Measurements from ENCODE around the gene RYR2. TPM values are rescaled to one million over a fixed set of nuclear protein-coding genes. Genes with fewer than 3 reads are reported as not detected.

The RYR2 gene
- polyA plus RNA-seq, 1 of the 3 experiments (the other 2 are of a cell fraction) = under 0.01 TPM

DNA sequence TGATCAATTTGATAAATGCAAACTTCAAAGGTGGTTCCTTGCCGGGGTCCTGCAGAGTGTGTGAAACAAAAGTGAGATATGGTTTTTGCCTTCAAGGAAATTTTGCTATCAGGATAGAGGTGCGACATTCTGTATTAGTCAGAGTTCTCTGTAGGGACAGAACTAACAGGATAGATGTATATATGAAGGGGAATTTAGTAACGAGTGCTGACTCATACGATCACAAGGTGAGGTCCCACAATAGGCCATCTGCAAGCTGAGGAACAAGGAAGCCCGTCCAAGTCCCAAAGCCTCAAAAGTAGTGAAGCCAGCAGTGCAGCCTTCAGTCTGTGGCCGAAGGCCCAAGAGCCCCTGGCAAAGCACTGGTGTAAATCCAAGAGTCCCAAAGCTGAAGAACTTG, 157.0 kb downstream of the RYR2 start:
- ChIA-PET CTCF (no interaction called here), POLR2A (no interaction called here)
- TF ChIP-seq, protein P1, sequence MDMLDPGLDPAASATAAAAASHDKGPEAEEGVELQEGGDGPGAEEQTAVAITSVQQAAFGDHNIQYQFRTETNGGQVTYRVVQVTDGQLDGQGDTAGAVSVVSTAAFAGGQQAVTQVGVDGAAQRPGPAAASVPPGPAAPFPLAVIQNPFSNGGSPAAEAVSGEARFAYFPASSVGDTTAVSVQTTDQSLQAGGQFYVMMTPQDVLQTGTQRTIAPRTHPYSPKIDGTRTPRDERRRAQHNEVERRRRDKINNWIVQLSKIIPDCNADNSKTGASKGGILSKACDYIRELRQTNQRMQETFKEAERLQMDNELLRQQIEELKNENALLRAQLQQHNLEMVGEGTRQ (IDR thresholded peaks at IDR 0.05; ENCODE audit: borderline replicate concordance, low read depth, low read length) = no peak
- TF ChIP-seq YY1 (IDR thresholded peaks at IDR 0.05; ENCODE audit: low read depth) (no peak), NRF1 (IDR thresholded peaks at IDR 0.05; ENCODE audit: low read depth, low read length) (no peak), RAD21 (IDR thresholded peaks at IDR 0.05; ENCODE audit: low read length) (no peak)
- TF ChIP-seq, protein P2, sequence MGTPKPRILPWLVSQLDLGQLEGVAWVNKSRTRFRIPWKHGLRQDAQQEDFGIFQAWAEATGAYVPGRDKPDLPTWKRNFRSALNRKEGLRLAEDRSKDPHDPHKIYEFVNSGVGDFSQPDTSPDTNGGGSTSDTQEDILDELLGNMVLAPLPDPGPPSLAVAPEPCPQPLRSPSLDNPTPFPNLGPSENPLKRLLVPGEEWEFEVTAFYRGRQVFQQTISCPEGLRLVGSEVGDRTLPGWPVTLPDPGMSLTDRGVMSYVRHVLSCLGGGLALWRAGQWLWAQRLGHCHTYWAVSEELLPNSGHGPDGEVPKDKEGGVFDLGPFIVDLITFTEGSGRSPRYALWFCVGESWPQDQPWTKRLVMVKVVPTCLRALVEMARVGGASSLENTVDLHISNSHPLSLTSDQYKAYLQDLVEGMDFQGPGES (IDR thresholded peaks at IDR 0.05; ENCODE audit: low read depth, low read length) = no peak
- Histone ChIP-seq H3K4me1 (ENCODE audit: control insufficient read depth in 1 of 2, insufficient read depth in 2 of 2, low read depth in 1 of 2, low read length in 1 of 2) (peaks cover 0 to 4% of the 10 kb centered on the region in 2 experiments; a peak in 1 of 4 replicates), H3K9ac (no peak overlapping the region), H3K79me2 (ENCODE audit: insufficient read depth) (no peaks in the 10 kb centered on the region), H3K27ac (ENCODE audit: low read depth in 2 of 2, low read length in 1 of 2) (no peak overlapping the region), H3K9me2 (no peaks in the 10 kb centered on the region), H3K9me3 (peaks cover 12% of the 10 kb centered on the region), H3K4me2 (no peak overlapping the region), H3F3A (replicated peaks; ENCODE audit: insufficient read depth) (no peaks in the 10 kb centered on the region), H3K4me3 (ENCODE audit: low read depth in 2 of 2, low read length in 1 of 2) (no peak overlapping the region), H3K36me3 (replicated peaks in 1 of 2; ENCODE audit: control insufficient read depth in 1 of 2, insufficient read depth in 2 of 2, low read length in 1 of 2) (no peaks in the 10 kb centered on the region), H2AFZ (ENCODE audit: low read depth) (no peak overlapping the region), H4K20me1 (ENCODE audit: insufficient read depth) (no peaks in the 10 kb centered on the region), H3K27me3 (ENCODE audit: insufficient read depth) (no peaks in the 10 kb centered on the region)
- no peak for DNase-seq
- 45% methylated on average over 6 of the region's 6 CpGs for WGBS (ENCODE audit: low lambda C conversion rate)

DNA sequence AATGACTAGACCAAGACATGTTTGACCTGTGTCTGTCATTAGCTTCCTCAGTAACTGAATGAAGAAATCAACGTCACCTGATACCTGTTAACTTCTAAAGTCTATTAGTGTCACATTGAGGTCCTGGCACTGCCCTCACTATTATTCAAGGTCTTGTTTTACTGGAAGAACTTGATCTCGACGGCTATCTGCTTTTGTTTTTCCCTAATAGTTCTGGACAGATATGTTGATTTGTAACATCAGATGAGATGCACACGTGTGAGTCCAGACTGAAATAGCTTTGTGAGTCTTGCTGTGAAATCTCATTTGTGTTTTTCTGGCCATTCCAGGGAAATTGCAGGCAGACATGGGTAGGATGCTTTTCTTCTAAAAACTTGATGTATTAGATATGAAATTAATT, 159.2 kb downstream of the RYR2 start:
- H3K9me3 ChIP-seq = peaks cover 6% of the 10 kb centered on the region; the same call in 1 of the 2 replicates
- H3K9me2 ChIP-seq = no peaks in the 10 kb centered on the region
- no peak overlapping the region for H3K4me2 ChIP-seq
- no peak overlapping the region for H2AFZ ChIP-seq (ENCODE audit: low read depth)
- peak; percentile 30 for DNase-seq
- CTCF ChIA-PET = interaction anchor here (1.2 kb wide), 1 partner anchor 159 kb away, joined by 5 read pairs; the partner anchor contains the start of gene RYR2
- H3K4me3 ChIP-seq (ENCODE audit: low read depth in 2 of 2, low read length in 1 of 2) = no peak overlapping the region
- no peaks in the 10 kb centered on the region for H4K20me1 ChIP-seq (ENCODE audit: insufficient read depth)
- 11% methylated on average over 4 of the region's 4 CpGs for WGBS (ENCODE audit: low lambda C conversion rate)
- POLR2A ChIA-PET = no interaction called here
- H3K36me3 ChIP-seq (replicated peaks in 1 of 2; ENCODE audit: control insufficient read depth in 1 of 2, insufficient read depth in 2 of 2, low read length in 1 of 2) = no peaks in the 10 kb centered on the region
- H3K79me2 ChIP-seq (ENCODE audit: insufficient read depth) = no peaks in the 10 kb centered on the region
- no peak overlapping the region for H3K9ac ChIP-seq
- no peaks in the 10 kb centered on the region for H3K27me3 ChIP-seq (ENCODE audit: insufficient read depth)
- peaks cover 0 to 4% of the 10 kb centered on the region in 2 experiments; a peak in 1 of 4 replicates for H3K4me1 ChIP-seq (ENCODE audit: control insufficient read depth in 1 of 2, insufficient read depth in 2 of 2, low read depth in 1 of 2, low read length in 1 of 2)
- H3F3A ChIP-seq (replicated peaks; ENCODE audit: insufficient read depth) = no peaks in the 10 kb centered on the region
- TF ChIP-seq MXI1 (IDR thresholded peaks at IDR 0.05; ENCODE audit: low read depth, low read length) (peak; percentile 35; the same call in 1 of the 2 replicates), POLR2AphosphoS5 (IDR thresholded peaks at IDR 0.05; ENCODE audit: low read depth, low read length) (no peak), FOSL2 (IDR thresholded peaks at IDR 0.05; ENCODE audit: borderline replicate concordance, low read depth) (no peak), RFX5 (IDR thresholded peaks at IDR 0.05; ENCODE audit: low read length) (no peak), RXRA (IDR thresholded peaks at IDR 0.05; ENCODE audit: borderline replicate concordance, low read depth) (no peak), EP300 (IDR thresholded peaks at IDR 0.05; ENCODE audit: borderline replicate concordance in 1 of 2, low read depth in 1 of 2, low read length in 1 of 2) (peak in 1 of 2 experiments; percentile 92; a peak in 2 of 4 replicates), RAD21 (IDR thresholded peaks at IDR 0.05; ENCODE audit: low read length) (peak; percentile 19; the same call in 1 of the 2 replicates), NFIC (IDR thresholded peaks at IDR 0.05; ENCODE audit: borderline replicate concordance) (no peak), RCOR1 (IDR thresholded peaks at IDR 0.05; ENCODE audit: low read length) (peak; percentile 68)
- TF ChIP-seq, protein P2 (IDR thresholded peaks at IDR 0.05; ENCODE audit: low read depth, low read length) = no peak
- TF ChIP-seq, protein P3, sequence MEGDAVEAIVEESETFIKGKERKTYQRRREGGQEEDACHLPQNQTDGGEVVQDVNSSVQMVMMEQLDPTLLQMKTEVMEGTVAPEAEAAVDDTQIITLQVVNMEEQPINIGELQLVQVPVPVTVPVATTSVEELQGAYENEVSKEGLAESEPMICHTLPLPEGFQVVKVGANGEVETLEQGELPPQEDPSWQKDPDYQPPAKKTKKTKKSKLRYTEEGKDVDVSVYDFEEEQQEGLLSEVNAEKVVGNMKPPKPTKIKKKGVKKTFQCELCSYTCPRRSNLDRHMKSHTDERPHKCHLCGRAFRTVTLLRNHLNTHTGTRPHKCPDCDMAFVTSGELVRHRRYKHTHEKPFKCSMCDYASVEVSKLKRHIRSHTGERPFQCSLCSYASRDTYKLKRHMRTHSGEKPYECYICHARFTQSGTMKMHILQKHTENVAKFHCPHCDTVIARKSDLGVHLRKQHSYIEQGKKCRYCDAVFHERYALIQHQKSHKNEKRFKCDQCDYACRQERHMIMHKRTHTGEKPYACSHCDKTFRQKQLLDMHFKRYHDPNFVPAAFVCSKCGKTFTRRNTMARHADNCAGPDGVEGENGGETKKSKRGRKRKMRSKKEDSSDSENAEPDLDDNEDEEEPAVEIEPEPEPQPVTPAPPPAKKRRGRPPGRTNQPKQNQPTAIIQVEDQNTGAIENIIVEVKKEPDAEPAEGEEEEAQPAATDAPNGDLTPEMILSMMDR (IDR thresholded peaks at IDR 0.05) = no peak
- TF ChIP-seq, protein P4, sequence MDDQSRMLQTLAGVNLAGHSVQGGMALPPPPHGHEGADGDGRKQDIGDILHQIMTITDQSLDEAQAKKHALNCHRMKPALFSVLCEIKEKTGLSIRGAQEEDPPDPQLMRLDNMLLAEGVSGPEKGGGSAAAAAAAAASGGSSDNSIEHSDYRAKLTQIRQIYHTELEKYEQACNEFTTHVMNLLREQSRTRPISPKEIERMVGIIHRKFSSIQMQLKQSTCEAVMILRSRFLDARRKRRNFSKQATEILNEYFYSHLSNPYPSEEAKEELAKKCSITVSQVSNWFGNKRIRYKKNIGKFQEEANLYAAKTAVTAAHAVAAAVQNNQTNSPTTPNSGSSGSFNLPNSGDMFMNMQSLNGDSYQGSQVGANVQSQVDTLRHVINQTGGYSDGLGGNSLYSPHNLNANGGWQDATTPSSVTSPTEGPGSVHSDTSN (IDR thresholded peaks at IDR 0.05) = no peak
- TF ChIP-seq, protein P5, sequence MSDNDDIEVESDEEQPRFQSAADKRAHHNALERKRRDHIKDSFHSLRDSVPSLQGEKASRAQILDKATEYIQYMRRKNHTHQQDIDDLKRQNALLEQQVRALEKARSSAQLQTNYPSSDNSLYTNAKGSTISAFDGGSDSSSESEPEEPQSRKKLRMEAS (IDR thresholded peaks at IDR 0.05; ENCODE audit: low read depth) = no peak
- H3K27ac ChIP-seq (ENCODE audit: low read depth in 2 of 2, low read length in 1 of 2) = peak overlapping the region in 1 of 2 experiments; percentile 62; a peak in 2 of 4 replicates

Data from SK-N-SH (cell line).